Measurements from ENCODE around the gene ATP4B.

Gene ATP4B

GRCh38 chr13:113605461-113605860 is 52.5 kb downstream of the ATP4B start:
- DNase-seq: no peak

DNA sequence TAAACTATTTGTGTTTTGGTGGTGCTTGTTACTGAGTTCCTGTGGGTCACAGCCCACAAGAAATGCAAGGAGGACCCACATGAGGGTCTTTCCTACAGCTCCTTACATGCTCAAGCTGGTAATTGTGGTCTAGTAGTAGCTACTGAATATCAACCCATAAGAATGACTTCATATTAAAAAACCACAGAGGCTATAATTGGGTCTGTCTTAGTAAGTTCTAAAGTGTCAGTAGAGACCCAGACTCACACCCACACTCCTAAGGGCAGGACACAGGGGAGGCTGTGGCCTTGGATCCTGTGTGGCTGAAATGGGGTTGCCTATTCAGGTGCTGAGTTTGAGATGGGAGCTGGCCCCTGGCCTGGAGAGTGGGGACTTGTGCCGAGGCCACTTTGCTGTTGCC is 53.8 kb downstream of the ATP4B start:
- no peak for DNase-seq

GRCh38 chr13:113603116-113603710 is 54.8 kb downstream of the ATP4B start:
- no peak for DNase-seq

- no peak for DNase-seq
Observed at GRCh38 chr13:113602291-113602988, 55.6 kb downstream of the ATP4B start.

GRCh38 chr13:113601166-113602070 is 56.6 kb downstream of the ATP4B start:
- no peak for DNase-seq

- peak; percentile 13 for DNase-seq
Observed at GRCh38 chr13:113599391-113599790, 58.6 kb downstream of the ATP4B start.
